HepG2 (cell line): ENCODE results near the gene LRRC25. TPM values are rescaled to one million over a fixed set of nuclear protein-coding genes. Genes with fewer than 3 reads are reported as not detected.

ENCODE experiments used
- ARNTL ChIP-seq: sonication (generic); formaldehyde crosslinking; IDR thresholded peaks from 2 replicates; pipeline ENCODE4 v1.4.0; 2020; ENCODE audit warnings: mild to moderate bottlenecking, missing genetic modification reagents
- FLYWCH1 ChIP-seq: sonication (generic); formaldehyde crosslinking; IDR thresholded peaks from 2 replicates; pipeline ENCODE4 v1.8.1; 2023; ENCODE audit warnings: mild to moderate bottlenecking, missing genetic modification reagents
- GTF3A ChIP-seq: sonication (generic); formaldehyde crosslinking; conservative IDR thresholded peaks from 2 replicates; pipeline ENCODE4 v1.4.0; 2020; ENCODE audit warnings: mild to moderate bottlenecking, missing genetic modification reagents
- RFX1 ChIP-seq: fragments of 450-650 bp; IDR thresholded peaks from 2 replicates; pipeline ENCODE4 v1.6.1; 2017
- SAFB2 ChIP-seq: sonication (generic); formaldehyde crosslinking; IDR thresholded peaks from 2 replicates; pipeline ENCODE4 v1.5.1; 2020; ENCODE audit warnings: missing genetic modification reagents, low read depth, mild to moderate bottlenecking, borderline replicate concordance
- SUZ12 ChIP-seq: fragments of 150-350 bp; IDR thresholded peaks from 2 replicates; pipeline ENCODE4 v1.6.1; 2014; ENCODE audit warnings: low read depth, low read length
- ZBTB3 ChIP-seq: sonication (generic); formaldehyde crosslinking; IDR thresholded peaks from 2 replicates; pipeline ENCODE4 v1.4.0; 2020; ENCODE audit warnings: low read depth, mild to moderate bottlenecking, moderate library complexity, missing genetic modification reagents, borderline replicate concordance
- ZNF343 ChIP-seq: sonication (generic); formaldehyde crosslinking; IDR thresholded peaks from 2 replicates; pipeline ENCODE4 v1.4.0; 2020; ENCODE audit warnings: mild to moderate bottlenecking, missing genetic modification reagents
- ZNF619 ChIP-seq: sonication (generic); formaldehyde crosslinking; IDR thresholded peaks from 2 replicates; pipeline ENCODE4 v1.4.0; 2020; ENCODE audit warnings: mild to moderate bottlenecking, missing genetic modification reagents
- ZNF746 ChIP-seq: sonication (generic); formaldehyde crosslinking; IDR thresholded peaks from 2 replicates; pipeline ENCODE4 v1.8.0; 2022; ENCODE audit warnings: mild to moderate bottlenecking, missing genetic modification reagents
- ZZZ3 ChIP-seq: sonication (generic); formaldehyde crosslinking; IDR thresholded peaks from 2 replicates; pipeline ENCODE4 v1.4.0; 2020; ENCODE audit warnings: missing genetic modification reagents, mild to moderate bottlenecking, borderline replicate concordance
- polyA plus RNA-seq, 8 experiments: library from polyadenylated mRNA; depleted of rRNA in 3 of 8; stranded (reverse) in 7 of 8; unstranded in 1 of 8; fragments of >200 nt; fragmentation: Illumina TruSeq in 4 of 8; extraction: Trizol in 4 of 8; gene quantifications; 2 replicates each; pipeline versions ENCODE4 v1.2.1 to v1.2.3, GENCODE V29; 2011 to 2016; ENCODE audit warnings: low read depth in 4 of 8, missing spikeins in 1 of 8, mixed read lengths in 1 of 8; ENCODE audit not compliant: insufficient read depth in 1 of 8
- total RNA-seq, 5 experiments: library from RNA; depleted of rRNA; stranded (reverse); fragments of >200 nt; fragmentation: Illumina TruSeq; extraction: Trizol; gene quantifications; 2 replicates each; pipeline ENCODE4 v1.2.3, GENCODE V29; 2016; ENCODE audit warnings: low read depth in 1 of 5
- TF ChIP-seq, protein P1 (sequence below): IDR thresholded peaks from 2 replicates; pipeline ENCODE4 v1.6.1; 2016; ENCODE audit warnings: low read depth, missing genetic modification reagents, missing compliant biosample characterization
- TF ChIP-seq, protein P2 (sequence below): sonication (generic); formaldehyde crosslinking; conservative IDR thresholded peaks from 2 replicates; pipeline ENCODE4 v1.4.0; 2020; ENCODE audit warnings: missing genetic modification reagents
- TF ChIP-seq, protein P3 (sequence below): IDR thresholded peaks from 2 replicates; pipeline ENCODE4 v1.6.1; 2018; ENCODE audit warnings: missing genetic modification reagents, mild to moderate bottlenecking, missing compliant biosample characterization
- TF ChIP-seq, protein P4 (sequence below): sonication (generic); formaldehyde crosslinking; IDR thresholded peaks from 2 replicates; pipeline ENCODE4 v1.4.0; 2020; ENCODE audit warnings: mild to moderate bottlenecking, missing genetic modification reagents

LRRC25 gene
- total and polyA plus RNA-seq, 2 of the 13 experiments (the other 11 are each of a cell fraction or from before 2014, with no cell fraction given): 0.13 to 0.53 TPM

DNA sequence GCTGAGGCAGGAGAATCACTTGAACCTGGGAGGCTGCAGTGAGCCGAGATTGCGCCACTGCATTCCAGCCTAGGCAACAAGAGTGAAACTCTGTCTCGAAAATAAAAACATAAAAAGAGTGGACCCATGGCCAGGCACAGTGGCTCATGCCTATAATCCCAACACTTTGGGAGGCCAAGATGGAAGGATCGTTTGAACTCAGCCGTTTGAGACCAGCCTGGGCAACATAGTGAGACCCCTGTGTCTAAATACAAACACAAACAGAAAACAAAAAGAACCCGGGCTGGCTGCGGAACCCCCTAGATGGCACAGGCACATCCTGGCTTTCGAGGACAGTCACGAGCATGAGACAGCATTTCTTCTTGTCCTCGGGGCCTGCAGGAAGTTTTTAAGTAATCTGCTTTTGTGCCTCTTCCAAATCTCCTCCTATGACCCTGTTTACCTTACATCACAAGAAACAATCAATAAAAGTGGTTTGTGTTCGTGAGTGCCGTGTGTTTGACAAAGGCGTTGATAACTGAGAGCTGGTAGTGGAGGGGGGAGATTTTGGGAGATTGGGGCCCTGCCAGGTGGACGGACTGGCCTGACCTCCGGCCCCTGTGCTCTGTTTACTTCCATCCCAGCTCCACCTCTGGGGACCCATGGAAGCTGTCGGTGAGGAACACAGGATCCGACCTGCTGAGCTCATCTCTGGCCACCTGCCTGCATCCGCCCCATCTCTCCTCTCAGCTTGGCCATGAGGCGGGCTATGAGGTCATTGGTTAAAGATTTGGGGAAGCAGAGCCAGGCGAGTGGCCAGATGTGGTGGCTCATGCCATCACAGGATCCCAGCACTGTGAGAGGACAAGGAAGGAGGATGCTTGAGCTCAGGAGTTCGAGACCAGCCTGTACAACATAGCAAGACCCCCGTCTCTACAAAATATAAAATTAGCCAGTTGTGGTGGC is 17.3 kb downstream of the LRRC25 start (continued):
- no peak; the same call in 1 of the 2 replicates for TF ChIP-seq ZBTB3
- TF ChIP-seq, protein P1, sequence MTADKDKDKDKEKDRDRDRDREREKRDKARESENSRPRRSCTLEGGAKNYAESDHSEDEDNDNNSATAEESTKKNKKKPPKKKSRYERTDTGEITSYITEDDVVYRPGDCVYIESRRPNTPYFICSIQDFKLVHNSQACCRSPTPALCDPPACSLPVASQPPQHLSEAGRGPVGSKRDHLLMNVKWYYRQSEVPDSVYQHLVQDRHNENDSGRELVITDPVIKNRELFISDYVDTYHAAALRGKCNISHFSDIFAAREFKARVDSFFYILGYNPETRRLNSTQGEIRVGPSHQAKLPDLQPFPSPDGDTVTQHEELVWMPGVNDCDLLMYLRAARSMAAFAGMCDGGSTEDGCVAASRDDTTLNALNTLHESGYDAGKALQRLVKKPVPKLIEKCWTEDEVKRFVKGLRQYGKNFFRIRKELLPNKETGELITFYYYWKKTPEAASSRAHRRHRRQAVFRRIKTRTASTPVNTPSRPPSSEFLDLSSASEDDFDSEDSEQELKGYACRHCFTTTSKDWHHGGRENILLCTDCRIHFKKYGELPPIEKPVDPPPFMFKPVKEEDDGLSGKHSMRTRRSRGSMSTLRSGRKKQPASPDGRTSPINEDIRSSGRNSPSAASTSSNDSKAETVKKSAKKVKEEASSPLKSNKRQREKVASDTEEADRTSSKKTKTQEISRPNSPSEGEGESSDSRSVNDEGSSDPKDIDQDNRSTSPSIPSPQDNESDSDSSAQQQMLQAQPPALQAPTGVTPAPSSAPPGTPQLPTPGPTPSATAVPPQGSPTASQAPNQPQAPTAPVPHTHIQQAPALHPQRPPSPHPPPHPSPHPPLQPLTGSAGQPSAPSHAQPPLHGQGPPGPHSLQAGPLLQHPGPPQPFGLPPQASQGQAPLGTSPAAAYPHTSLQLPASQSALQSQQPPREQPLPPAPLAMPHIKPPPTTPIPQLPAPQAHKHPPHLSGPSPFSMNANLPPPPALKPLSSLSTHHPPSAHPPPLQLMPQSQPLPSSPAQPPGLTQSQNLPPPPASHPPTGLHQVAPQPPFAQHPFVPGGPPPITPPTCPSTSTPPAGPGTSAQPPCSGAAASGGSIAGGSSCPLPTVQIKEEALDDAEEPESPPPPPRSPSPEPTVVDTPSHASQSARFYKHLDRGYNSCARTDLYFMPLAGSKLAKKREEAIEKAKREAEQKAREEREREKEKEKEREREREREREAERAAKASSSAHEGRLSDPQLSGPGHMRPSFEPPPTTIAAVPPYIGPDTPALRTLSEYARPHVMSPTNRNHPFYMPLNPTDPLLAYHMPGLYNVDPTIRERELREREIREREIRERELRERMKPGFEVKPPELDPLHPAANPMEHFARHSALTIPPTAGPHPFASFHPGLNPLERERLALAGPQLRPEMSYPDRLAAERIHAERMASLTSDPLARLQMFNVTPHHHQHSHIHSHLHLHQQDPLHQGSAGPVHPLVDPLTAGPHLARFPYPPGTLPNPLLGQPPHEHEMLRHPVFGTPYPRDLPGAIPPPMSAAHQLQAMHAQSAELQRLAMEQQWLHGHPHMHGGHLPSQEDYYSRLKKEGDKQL (CRISPR knock-in tag): peak; percentile 95
- peak; percentile 98 for TF ChIP-seq ARNTL
- no peak for TF ChIP-seq FLYWCH1
- TF ChIP-seq, protein P2, sequence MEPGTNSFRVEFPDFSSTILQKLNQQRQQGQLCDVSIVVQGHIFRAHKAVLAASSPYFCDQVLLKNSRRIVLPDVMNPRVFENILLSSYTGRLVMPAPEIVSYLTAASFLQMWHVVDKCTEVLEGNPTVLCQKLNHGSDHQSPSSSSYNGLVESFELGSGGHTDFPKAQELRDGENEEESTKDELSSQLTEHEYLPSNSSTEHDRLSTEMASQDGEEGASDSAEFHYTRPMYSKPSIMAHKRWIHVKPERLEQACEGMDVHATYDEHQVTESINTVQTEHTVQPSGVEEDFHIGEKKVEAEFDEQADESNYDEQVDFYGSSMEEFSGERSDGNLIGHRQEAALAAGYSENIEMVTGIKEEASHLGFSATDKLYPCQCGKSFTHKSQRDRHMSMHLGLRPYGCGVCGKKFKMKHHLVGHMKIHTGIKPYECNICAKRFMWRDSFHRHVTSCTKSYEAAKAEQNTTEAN (CRISPR knock-in tag): peak; percentile 65; the same call in 1 of the 2 replicates
- TF ChIP-seq SAFB2 (CRISPR knock-in tag): no peak; the same call in 1 of the 2 replicates
- no peak for TF ChIP-seq RFX1
- TF ChIP-seq, protein P3, sequence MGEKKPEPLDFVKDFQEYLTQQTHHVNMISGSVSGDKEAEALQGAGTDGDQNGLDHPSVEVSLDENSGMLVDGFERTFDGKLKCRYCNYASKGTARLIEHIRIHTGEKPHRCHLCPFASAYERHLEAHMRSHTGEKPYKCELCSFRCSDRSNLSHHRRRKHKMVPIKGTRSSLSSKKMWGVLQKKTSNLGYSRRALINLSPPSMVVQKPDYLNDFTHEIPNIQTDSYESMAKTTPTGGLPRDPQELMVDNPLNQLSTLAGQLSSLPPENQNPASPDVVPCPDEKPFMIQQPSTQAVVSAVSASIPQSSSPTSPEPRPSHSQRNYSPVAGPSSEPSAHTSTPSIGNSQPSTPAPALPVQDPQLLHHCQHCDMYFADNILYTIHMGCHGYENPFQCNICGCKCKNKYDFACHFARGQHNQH: peak; percentile 93
- no peak for TF ChIP-seq SUZ12
- 0 out of 2 replicates have a peak, but pooled peaks have one; percentile 81 for TF ChIP-seq ZZZ3
- peak; percentile 97 for TF ChIP-seq ZNF746 (CRISPR knock-in tag)
- TF ChIP-seq, protein P4, sequence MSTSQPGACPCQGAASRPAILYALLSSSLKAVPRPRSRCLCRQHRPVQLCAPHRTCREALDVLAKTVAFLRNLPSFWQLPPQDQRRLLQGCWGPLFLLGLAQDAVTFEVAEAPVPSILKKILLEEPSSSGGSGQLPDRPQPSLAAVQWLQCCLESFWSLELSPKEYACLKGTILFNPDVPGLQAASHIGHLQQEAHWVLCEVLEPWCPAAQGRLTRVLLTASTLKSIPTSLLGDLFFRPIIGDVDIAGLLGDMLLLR: 0 out of 2 replicates have a peak, but pooled peaks have one; percentile 35
- TF ChIP-seq ZNF343 (CRISPR knock-in tag): 0 out of 2 replicates have a peak, but pooled peaks have one; percentile 60
- TF ChIP-seq ZNF619 (CRISPR knock-in tag): peak; percentile 29; the same call in 1 of the 2 replicates
- 0 out of 2 replicates have a peak, but pooled peaks have one; percentile 26 for TF ChIP-seq GTF3A (CRISPR knock-in tag)
